Smooth muscle cell (in vitro differentiated cells): ENCODE measurements around the gene RASSF8. TPM values are rescaled to one million over a fixed set of nuclear protein-coding genes. Genes with fewer than 3 reads are reported as not detected.

Experiments used
- DNase-seq: peaks from one replicate; lab custom pipeline; 2025; ENCODE audit not compliant: unreplicated experiment; lab: John Stamatoyannopoulos, UW
- H2AFZ ChIP-seq: fragments of 200-600 bp; sonication (generic); 2 replicates; pipeline ENCODE4 v1.6.0; 2016; ENCODE audit warnings: antibody characterized with exemption, low read depth, mild to moderate bottlenecking
- H3F3A ChIP-seq: fragments of 200-600 bp; sonication (generic); 2 replicates; pipeline ENCODE4 v1.6.0; 2017; ENCODE audit warnings: antibody characterized with exemption, low read depth
- H3K27ac ChIP-seq: fragments of 200-600 bp; sonication (generic); 2 replicates; pipeline ENCODE4 v1.5.1; 2016; ENCODE audit warnings: low read depth, mild to moderate bottlenecking
- H3K27me3 ChIP-seq: fragments of 200-600 bp; sonication (generic); 2 replicates; pipeline ENCODE4 v1.6.1; 2016; ENCODE audit warnings: low read depth, mild to moderate bottlenecking
- H3K36me3 ChIP-seq: fragments of 200-600 bp; sonication (generic); 2 replicates; pipeline ENCODE4 v1.5.1; 2016; ENCODE audit warnings: low read depth
- H3K4me1 ChIP-seq: fragments of 200-600 bp; sonication (generic); 2 replicates; pipeline ENCODE4 v1.5.1; 2016; ENCODE audit warnings: low read depth
- H3K4me2 ChIP-seq: fragments of 200-600 bp; sonication (generic); 2 replicates; pipeline ENCODE4 v1.6.0; 2016; ENCODE audit warnings: mild to moderate bottlenecking
- H3K4me3 ChIP-seq: fragments of 200-600 bp; sonication (generic); 2 replicates; pipeline ENCODE4 v1.5.1; 2016; ENCODE audit warnings: mild to moderate bottlenecking
- H3K79me2 ChIP-seq: fragments of 200-600 bp; sonication (generic); 2 replicates; pipeline ENCODE4 v1.6.0; 2016; ENCODE audit warnings: low read depth, mild to moderate bottlenecking
- H3K9ac ChIP-seq: fragments of 200-600 bp; sonication (generic); 2 replicates; pipeline ENCODE4 v1.6.0; 2016; ENCODE audit warnings: low read depth
- H3K9me3 ChIP-seq: fragments of 200-600 bp; sonication (generic); replicated peaks from 2 replicates; pipeline ENCODE4 v1.5.1; 2016; ENCODE audit warnings: low read depth
- H4K20me1 ChIP-seq: fragments of 200-600 bp; sonication (generic); 2 replicates; pipeline ENCODE4 v1.6.0; 2016; ENCODE audit warnings: low read depth
- CTCF ChIP-seq: fragments of 200-600 bp; sonication (generic); IDR thresholded peaks from 2 replicates; pipeline ENCODE4 v1.5.1; 2017; ENCODE audit warnings: borderline replicate concordance, mild to moderate bottlenecking, antibody characterized with exemption; ENCODE audit not compliant: insufficient read depth, poor library complexity, severe bottlenecking
- WGBS: methylation state at CpG from one replicate; pipeline ENCODE4 v1.1.7; 2016; ENCODE audit warnings: low lambda C conversion rate; 5-methylcytosine and 5-hydroxymethylcytosine counted together
- polyA plus RNA-seq: library from polyadenylated mRNA; unstranded; fragments of >200 nt; fragmentation: Nextera tagmentation; extraction: Ambion mirVana; gene quantifications from 2 replicates; pipeline ENCODE4 v1.2.1, GENCODE V29; 2016
- total RNA-seq: library from RNA; depleted of rRNA; stranded (reverse); fragments of >200 nt; gene quantifications from 2 replicates; pipeline ENCODE4 v1.2.3, GENCODE V29; 2014

Gene RASSF8
- total and polyA plus RNA-seq, 2 experiments from 2014 or later = 9.8 to 29.8 TPM

- H3K4me2 ChIP-seq = no peak overlapping the region
- no peak overlapping the region for H3K27ac ChIP-seq
- H3K79me2 ChIP-seq = no peaks in the 10 kb centered on the region
- no peaks in the 10 kb centered on the region for H4K20me1 ChIP-seq
- H3K36me3 ChIP-seq = no peaks in the 10 kb centered on the region
- no peak overlapping the region for H2AFZ ChIP-seq
- no peaks in the 10 kb centered on the region for H3K9me3 ChIP-seq
- 75% methylated on average over 10 of the region's 10 CpGs for WGBS
- no peaks in the 10 kb centered on the region for H3K27me3 ChIP-seq
- H3K9ac ChIP-seq = no peak overlapping the region
- peaks cover 11% of the 10 kb centered on the region for H3F3A ChIP-seq
- no peak for DNase-seq
- no peak for TF ChIP-seq CTCF
- H3K4me1 ChIP-seq = peaks cover 11% of the 10 kb centered on the region
- no peak overlapping the region for H3K4me3 ChIP-seq
Measured at GRCh38 chr12:26109343-26109881, 150.9 kb downstream of the RASSF8 start.

GRCh38 chr12:26112232-26112631, 153.8 kb downstream of the RASSF8 start:
- H3K4me2 ChIP-seq = no peak overlapping the region
- no peaks in the 10 kb centered on the region for H3K36me3 ChIP-seq
- no peak overlapping the region for H2AFZ ChIP-seq
- no peak overlapping the region for H3K27ac ChIP-seq
- no peaks in the 10 kb centered on the region for H3K27me3 ChIP-seq
- no peaks in the 10 kb centered on the region for H3K9me3 ChIP-seq
- no peak for DNase-seq
- H3K4me1 ChIP-seq = peaks cover 11% of the 10 kb centered on the region
- 82% methylated on average over 6 of the region's 6 CpGs for WGBS
- H3K79me2 ChIP-seq = no peaks in the 10 kb centered on the region
- H3F3A ChIP-seq = peaks cover 17% of the 10 kb centered on the region
- no peak overlapping the region for H3K9ac ChIP-seq
- no peaks in the 10 kb centered on the region for H4K20me1 ChIP-seq
- TF ChIP-seq CTCF = no peak
- no peak overlapping the region for H3K4me3 ChIP-seq

- no peaks in the 10 kb centered on the region for H3K27me3 ChIP-seq
- no peak overlapping the region for H3K9ac ChIP-seq
- no peaks in the 10 kb centered on the region for H4K20me1 ChIP-seq
- H3K79me2 ChIP-seq = no peaks in the 10 kb centered on the region
- peak overlapping the region; percentile 84 for H3K4me2 ChIP-seq
- no peak overlapping the region for H2AFZ ChIP-seq
- peaks cover 11% of the 10 kb centered on the region for H3K4me1 ChIP-seq
- no peak overlapping the region for H3K27ac ChIP-seq
- no peak overlapping the region for H3K4me3 ChIP-seq
- H3F3A ChIP-seq = peaks cover 17% of the 10 kb centered on the region
- H3K36me3 ChIP-seq = no peaks in the 10 kb centered on the region
- DNase-seq = no peak
- H3K9me3 ChIP-seq = no peaks in the 10 kb centered on the region
- no peak for TF ChIP-seq CTCF
- WGBS = 26% methylated on average over 8 of the region's 8 CpGs
Measured at GRCh38 chr12:26112703-26113147, 154.2 kb downstream of the RASSF8 start.

GRCh38 chr12:26113181-26113654, 154.7 kb downstream of the RASSF8 start:
- Histone ChIP-seq H2AFZ (peak overlapping the region; percentile 78), H3K9me3 (no peaks in the 10 kb centered on the region), H3K36me3 (no peaks in the 10 kb centered on the region), H3K79me2 (no peaks in the 10 kb centered on the region), H3K4me2 (peak overlapping the region; percentile 84), H3K4me3 (peak overlapping the region; percentile 60), H3K9ac (peak overlapping the region; percentile 82), H3K27ac (peak overlapping the region; percentile 90), H3F3A (peaks cover 17% of the 10 kb centered on the region), H3K27me3 (no peaks in the 10 kb centered on the region), H3K4me1 (peaks cover 11% of the 10 kb centered on the region), H4K20me1 (no peaks in the 10 kb centered on the region)
- no peak for DNase-seq
- WGBS = 4% methylated on average over 6 of the region's 6 CpGs
- TF ChIP-seq CTCF = no peak
